AG04449 (cell line): ENCODE data around the gene CMIP.

Experiments used
- CTCF ChIA-PET: fragments of 350-600 bp; formaldehyde crosslinking; extraction: SDS; loops from one replicate; lab custom pipeline; 2021; ENCODE audit warnings: antibody characterized with exemption; lab: Yijun Ruan, JAX
- POLR2A ChIA-PET: fragments of 400-600, 350-600 bp; formaldehyde crosslinking; extraction: SDS; loops from one replicate; lab custom pipeline; 2020; ENCODE audit warnings: antibody characterized with exemption, inconsistent platforms; lab: Yijun Ruan, JAX
- DNase-seq: peaks from one replicate; pipeline ENCODE4 v3.0.0-alpha.2; 2010; ENCODE audit warnings: low read depth, low spot score
- H3K4me3 ChIP-seq: 2 replicates; pipeline ENCODE4 v1.5.1; 2011; ENCODE audit warnings: low read depth, mild to moderate bottlenecking, control low read depth, low read length
- TF ChIP-seq, protein P1 (sequence below): IDR thresholded peaks from one replicate; pipeline ENCODE4 v1.5.1; 2011; ENCODE audit warnings: mild to moderate bottlenecking, moderate library complexity, low read length, control low read depth, inconsistent platforms; ENCODE audit not compliant: insufficient read depth; ENCODE audit errors: missing control alignments

CMIP gene

DNA sequence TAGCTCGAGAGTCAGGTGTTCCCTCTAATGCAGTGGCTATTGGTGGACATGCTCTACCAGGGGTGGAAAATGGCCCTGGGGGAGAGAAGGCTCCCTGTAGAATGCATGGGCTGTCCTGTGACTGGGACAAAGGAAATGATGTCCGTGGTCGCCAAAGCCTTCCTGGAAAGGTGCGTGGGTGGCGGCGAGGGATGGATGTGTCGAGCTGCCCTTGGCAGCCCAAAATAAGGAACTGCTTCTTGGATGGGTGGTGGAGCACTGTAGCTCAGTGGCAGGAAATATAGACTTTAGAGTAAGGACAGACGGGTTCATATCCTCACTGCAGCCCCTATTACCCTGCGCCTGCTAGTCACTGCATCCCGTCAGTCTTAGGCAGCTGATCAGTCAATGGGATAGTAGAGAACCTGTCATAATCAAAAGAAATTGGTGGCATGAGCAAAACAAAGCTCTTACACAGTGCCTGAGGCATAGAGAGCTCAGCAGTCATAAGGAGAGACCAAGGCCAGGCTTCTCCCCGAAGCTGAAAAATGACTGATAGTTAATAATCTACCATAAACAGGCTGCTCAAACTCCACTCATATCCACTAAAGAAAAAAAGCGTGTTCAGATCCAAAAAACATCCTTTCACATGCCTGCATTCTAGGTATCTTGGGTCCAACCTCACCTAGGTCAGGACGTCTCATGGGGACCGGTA is 211.0 kb downstream of the CMIP start:
- ChIA-PET POLR2A (no interaction called here), CTCF (interaction anchor here (1.1 to 1.7 kb wide), 2 partner anchors 42 to 251 kb away, joined by 3 to 4 read pairs; no protein-coding TSS in a partner anchor)
- no peak for DNase-seq
- H3K4me3 ChIP-seq: no peak overlapping the region
- TF ChIP-seq, protein P1, sequence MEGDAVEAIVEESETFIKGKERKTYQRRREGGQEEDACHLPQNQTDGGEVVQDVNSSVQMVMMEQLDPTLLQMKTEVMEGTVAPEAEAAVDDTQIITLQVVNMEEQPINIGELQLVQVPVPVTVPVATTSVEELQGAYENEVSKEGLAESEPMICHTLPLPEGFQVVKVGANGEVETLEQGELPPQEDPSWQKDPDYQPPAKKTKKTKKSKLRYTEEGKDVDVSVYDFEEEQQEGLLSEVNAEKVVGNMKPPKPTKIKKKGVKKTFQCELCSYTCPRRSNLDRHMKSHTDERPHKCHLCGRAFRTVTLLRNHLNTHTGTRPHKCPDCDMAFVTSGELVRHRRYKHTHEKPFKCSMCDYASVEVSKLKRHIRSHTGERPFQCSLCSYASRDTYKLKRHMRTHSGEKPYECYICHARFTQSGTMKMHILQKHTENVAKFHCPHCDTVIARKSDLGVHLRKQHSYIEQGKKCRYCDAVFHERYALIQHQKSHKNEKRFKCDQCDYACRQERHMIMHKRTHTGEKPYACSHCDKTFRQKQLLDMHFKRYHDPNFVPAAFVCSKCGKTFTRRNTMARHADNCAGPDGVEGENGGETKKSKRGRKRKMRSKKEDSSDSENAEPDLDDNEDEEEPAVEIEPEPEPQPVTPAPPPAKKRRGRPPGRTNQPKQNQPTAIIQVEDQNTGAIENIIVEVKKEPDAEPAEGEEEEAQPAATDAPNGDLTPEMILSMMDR: no peak

DNA sequence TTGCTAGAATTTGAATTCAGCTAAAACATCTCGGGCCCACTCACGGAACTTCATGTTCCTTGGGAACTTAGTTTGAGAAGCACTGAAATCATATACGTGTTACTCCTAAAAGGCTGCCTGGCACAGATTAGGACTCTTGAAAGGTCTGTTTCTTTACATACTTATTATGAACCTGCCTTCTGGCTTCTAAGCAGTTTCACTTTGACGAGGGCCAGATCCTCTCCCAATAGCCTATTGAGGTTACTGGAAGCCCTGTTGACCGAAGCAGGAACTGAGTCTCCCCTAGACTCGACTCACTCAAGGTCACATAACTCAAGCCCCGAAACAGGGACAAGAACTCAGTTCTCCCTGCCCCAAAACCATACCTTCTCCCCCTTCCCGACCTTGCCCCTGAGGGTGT is 212.6 kb downstream of the CMIP start:
- no peak for DNase-seq
- TF ChIP-seq, protein P1: no peak
- CTCF ChIA-PET: no interaction called here
- POLR2A ChIA-PET: no interaction called here
- no peak overlapping the region for H3K4me3 ChIP-seq

DNA sequence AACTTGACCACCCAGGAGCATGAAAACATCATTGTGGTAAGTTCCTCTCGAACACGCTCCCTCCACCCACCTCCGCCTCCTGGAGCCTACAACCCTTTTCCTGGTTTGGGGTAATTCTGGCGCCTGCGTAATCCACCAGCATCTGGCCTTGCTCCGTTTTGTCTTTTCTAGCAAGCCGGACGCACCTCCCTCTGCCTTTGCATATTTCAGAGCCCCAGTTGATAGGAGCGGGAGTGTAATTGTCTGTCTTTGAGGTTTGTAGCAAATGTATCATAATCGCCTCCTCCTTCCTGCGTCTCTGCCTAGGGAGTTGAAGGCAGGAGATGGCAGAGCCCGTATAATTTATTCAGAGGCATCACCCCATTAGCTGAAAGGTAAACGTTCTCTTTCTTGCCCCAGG is 213.2 kb downstream of the CMIP start:
- ChIA-PET CTCF (interaction anchor here (1.2 to 2.0 kb wide), 3 partner anchors 10 to 40 kb away, joined by 4 to 6 read pairs (median 6); no protein-coding TSS in a partner anchor), POLR2A (no interaction called here)
- DNase-seq: no peak
- no peak overlapping the region for H3K4me3 ChIP-seq
- TF ChIP-seq, protein P1: no peak

DNA sequence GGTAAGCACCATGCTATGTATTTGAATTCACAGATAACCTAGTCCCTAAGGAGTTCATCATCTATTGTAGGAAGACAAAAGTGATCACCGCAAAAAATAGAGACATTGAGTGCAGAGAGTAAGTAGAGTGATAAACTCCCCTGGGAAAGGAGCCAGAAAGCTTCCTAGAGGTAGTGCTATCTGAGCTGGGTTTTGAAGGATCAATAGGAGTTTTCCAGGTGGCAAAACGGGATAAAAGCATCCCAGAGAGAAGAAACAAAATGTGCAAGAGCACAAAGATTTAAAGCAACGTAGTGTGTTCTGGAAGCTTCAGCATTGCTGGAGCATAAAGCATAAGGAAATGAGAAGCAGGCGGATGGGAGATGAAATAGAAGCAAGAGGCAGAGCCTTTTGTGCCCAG is 213.8 kb downstream of the CMIP start:
- TF ChIP-seq, protein P1: no peak
- no peak overlapping the region for H3K4me3 ChIP-seq
- DNase-seq: no peak
- ChIA-PET POLR2A (no interaction called here), CTCF (interaction anchor here (1.2 to 2.0 kb wide), 3 partner anchors 9 to 39 kb away, joined by 4 to 6 read pairs (median 6); no protein-coding TSS in a partner anchor)

DNA sequence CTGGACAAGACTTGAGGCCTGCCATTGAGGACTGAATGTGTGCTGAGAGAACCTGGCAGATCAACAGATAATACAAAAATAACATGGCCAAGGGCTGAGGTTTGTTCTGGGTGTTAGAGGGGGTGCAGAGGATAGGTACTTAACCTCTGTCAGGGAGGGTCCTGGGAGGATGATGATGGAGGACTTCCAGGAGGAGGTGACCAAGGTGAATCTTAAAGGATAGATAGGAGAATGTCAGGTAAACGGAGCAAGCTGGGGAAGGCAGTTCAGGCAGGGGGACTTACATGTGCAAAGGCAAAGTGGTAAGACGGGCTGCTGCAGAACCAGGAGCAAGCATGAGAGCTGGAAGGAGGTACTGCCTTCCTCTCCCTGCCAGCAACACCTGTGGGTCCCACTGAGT is 214.6 kb downstream of the CMIP start:
- ChIA-PET POLR2A (no interaction called here), CTCF (interaction anchor here (1.2 to 2.0 kb wide), 4 partner anchors 8 to 255 kb away, joined by 4 to 6 read pairs (median 6); no protein-coding TSS in a partner anchor)
- H3K4me3 ChIP-seq: no peak overlapping the region
- TF ChIP-seq, protein P1: no peak
- DNase-seq: no peak

DNA sequence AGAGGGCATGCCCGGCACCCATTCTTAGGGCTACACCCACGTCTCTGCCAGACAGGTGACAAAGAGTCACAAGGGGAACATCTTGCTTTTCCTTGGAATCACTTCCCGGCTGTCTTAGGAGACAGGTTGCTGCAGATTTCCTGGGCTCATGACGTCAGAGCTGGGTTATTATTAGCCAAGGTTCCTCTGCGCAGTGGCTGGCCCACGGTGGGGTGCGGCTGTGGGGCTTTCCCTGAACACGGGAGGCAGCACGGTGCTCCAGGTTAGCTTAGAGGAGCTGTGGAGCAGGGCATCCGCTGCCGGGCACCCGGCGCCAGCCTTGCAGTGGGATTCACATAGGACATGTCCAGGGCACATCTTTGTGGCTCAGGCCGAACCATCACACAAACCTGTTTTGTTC is 216.5 kb downstream of the CMIP start:
- ChIA-PET CTCF (no interaction called here), POLR2A (no interaction called here)
- DNase-seq: no peak
- no peak overlapping the region for H3K4me3 ChIP-seq
- TF ChIP-seq, protein P1: no peak
